EL (cell line): ENCODE results near the gene TGFA.
"Not testable (repeated sequence)": the region's sequence is repeated elsewhere in the genome, so short reads cannot be mapped to it uniquely, and the experiment has no call there.

Source experiments
- DNase-seq: peaks from one replicate; pipeline ENCODE4 v3.0.0-alpha.2; 2016

Gene TGFA

DNA sequence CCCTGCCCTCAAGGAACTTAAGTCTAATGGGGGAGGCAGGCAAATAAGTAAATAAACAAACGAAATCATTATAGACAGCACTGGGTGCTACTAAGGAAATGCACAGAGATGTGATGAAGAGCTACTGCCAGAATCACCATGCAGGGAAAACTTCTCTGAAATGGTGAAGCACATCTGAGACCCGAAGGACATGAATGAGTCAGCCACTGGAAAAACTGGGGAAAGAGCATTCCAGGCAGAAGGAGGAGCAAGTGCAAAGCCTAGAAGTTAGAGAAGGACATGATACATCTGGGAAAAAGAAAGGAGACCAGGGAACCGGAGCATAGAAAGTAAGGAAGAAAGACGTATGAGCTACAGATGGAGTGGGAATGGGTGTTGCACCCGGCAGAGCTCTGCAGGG is 56.8 kb downstream of the TGFA start:
- DNase-seq, result peak; percentile 31

DNA sequence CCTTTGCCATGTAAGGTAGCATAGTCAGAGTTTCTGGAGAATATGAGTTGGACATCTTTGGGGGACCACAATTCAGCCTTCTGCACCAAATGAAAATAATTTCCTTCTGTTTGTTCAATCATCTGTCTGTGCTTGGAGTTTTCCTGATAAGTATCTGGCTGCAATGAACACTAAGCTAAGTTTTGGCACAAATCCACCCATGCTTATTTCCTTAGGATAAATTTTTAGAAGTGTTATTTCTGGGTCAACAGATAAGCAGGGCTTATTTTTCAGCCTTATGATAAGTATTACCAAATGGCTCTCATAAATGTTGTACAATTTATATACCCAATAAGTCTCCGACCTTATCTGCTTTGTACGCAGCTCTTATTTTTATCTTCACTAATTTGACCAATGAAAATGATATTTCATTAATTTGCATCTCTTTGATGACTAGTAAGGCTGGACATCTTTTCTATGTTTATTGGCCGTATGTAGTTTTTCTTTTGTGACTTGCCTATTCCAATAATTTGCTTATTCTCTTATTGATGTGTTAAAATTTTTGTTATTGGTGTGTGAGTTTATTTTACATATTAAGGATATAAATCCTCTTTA is 59.2 kb downstream of the TGFA start:
- DNase-seq, result no peak

DNA sequence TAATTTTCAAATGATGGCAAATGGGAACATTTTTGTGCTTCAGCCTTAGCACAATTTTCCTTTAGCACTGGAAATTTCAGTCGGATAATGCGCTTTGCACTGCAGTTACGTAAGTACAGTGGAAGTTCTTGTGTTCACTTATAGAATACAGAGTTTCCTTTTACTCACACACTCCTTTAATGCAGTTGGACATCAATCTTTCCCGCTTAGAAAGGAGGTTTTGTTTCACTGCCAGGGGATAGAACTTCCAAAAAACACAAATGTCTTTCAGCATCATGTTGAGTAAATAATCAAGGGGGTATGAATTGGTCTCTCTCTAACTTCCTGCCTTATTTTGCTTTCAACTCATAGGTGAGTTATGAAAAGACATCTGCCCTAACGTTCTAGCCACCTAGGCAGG is 63.2 kb downstream of the TGFA start:
- no peak for DNase-seq

DNA sequence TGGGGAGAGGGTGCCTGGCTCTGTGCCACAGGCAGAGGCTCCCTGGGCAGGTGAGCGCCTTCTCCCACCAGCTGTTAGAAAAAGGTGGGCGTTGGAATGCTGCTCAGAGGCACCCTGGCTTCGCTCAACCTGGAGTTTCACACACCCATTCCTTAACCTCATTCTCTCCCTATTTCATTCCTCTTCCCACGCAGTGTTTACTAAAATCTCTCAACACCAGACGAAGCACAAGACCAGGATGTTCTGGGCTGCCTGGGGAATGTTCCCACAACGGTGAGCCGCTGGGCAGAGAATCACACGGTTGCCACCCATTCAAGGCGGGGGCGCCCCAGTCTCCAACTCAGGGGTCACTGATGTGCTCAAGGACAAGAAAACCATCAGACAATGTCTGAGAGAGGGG is 64.5 kb downstream of the TGFA start:
- DNase-seq, result no peak

DNA sequence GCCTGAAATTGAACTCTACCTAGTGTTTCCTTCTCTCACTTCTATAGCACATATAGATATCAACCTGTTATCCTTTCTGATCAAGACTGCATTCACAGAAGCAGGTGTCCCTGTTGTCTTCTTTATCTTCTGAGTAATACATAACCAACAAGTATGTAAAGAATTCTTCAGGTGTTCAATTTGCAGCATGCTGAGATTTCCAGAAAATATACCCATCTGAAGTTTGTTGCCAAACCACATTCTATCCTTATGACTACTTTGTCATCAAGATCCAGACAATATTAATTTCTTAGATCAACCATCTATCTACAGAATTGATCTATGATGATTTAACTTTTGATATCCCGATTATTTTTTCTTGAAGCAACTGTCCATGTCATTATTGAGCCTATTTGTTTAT is 69.5 kb downstream of the TGFA start:
- no peak for DNase-seq

DNA sequence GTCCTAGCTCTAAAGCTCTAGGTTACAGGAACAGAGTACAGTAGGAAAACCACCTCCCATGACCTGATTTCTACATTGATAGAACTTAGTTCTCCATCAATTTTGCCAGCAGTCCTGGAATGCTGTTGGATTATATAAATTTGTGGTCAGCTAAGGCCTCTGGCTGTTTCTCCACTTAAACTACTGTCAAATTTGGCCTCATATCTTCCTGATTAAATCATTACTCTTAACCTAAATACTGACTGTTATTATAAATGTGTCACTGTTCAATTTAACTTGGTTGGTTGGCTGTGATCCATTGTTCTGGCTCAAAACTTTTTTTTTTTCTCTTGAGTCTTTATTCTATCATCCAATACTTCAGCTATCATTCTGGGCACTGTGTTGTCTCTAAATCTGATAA is 71.2 kb downstream of the TGFA start:
- peak; percentile 4 for DNase-seq

DNA sequence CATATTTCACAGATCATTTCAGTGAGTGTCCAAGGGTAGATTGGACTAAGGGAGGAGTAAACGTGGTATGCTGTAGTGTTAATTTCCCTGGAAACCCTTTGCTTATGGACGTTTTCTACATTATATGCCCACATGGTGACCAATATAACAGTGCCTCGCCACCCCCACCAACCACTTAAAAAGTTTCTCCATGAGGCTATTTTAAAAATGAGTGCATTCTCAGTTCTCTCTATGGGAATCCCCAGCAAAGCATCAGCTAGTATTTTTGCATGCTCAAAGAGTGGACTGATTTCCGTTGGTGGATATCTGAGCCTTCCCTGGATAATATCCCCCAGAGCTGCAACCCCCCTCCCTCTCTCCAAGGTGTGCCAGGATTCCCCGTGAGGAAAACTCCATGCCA is 73.2 kb downstream of the TGFA start:
- no peak for DNase-seq

DNA sequence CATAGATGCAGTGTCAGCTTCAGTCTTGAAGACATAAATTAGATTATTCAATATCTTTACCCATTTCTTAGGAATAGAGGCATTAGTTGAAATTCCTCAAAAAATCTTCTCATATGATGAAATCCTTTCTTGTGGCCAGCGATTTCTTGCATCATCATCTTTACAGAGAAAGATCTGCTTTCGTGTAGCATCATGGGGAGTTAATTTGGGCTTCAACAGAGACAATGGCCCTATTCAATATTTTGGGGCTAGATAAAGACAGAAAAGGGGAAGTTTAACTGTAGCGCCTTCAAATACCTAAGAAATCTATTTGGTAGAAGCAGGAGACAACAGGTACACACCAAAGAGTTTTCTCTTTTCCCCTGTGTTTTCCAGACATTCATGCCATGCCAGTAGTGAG is 73.8 kb downstream of the TGFA start:
- no peak for DNase-seq

DNA sequence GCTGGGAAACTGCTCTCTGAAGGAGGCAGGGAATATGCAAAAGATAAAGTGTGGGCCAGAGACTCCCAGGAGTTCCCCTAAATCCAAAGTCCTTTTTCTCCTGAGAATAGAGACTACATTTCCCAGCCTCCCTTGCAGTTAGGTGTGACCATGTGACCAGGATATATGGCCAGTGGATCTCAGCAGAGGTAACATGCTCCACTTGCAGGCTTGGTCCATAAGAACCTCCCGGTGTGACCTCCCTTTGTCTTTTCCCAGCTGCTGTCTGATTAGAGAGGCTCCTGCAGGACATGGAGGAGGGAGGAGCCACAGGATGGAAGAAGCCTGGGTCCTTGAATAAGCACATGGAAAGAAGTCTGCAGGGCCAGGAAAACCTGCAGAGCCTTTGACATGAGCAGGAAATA is 76.2 kb downstream of the TGFA start:
- DNase-seq, result no peak

DNA sequence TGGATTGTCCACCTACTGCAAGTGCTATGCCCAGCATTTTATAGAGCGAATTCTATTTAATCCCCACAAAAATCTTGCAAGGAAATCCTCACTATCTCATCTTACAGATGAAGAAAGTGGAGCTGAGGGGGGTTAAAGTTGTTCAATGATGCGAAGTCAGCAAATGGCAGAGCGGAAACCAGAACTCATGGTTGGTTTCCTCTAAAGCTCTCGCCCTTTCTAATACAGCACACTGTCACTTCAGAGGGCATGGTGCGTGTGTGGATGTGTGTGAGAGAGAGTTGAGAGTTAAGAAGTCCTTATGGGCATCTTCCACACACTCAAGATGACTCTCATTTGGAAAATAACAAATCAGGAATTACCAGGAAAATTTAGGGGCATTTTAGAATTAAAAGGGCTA is 78.4 kb downstream of the TGFA start:
- no peak for DNase-seq

DNA sequence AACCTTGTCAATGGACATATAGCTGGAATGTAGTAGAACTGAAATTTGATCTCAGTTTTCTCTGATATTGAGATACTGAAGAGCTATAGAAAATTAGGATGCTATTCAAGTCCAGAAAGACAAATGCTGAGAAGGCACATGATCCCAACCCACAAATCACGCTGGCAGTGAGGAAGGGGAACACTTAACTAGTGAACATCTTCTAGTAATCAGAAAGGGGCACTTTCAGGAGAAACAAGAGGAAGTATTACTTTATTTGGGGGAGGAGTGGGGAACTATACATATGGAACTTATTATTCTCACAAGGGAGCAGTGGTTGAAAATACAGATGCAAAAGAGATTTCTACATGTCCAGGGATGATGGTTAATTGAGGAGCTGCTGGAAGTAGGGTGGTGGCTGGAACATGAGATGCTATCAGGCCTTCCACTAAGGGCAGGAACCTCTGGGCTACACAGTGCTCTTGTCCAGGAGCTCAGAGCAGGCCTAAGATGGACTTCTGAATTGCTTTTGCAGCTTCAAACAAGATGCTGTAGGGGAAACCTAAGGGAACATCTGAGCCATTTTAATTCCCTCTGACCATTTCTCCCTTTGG is 79.3 kb downstream of the TGFA start:
- no peak for DNase-seq

DNA sequence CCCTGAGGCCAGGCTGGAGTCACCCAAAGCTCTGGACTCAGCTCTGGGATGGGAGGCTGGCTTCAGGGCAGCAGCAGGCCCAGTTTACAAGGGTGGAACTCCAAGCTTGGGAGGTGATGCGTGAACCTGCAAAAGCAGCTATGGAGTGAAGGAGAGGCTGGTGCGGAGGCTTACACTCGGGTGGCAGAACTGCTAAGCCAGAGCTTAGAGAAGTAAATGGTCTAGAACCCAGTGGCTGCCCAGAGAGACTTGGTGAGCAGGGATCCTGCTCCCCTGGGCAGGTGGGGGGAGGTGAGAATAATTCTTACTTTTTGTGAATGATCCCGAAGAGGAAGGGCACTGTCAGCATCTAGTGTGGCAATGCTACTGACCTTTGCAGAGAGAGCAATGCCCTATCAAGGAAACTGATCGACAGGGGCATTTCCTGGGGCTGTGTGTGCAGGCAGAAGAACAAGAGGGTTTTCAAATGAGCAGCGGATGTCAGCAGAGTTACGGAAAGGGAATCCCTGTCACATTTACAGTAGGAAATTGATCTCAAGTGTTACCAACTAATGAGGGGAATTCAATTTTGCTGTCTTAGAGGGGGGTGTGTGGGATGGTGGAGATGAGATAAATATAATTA is 80.4 kb downstream of the TGFA start:
- no peak for DNase-seq

DNA sequence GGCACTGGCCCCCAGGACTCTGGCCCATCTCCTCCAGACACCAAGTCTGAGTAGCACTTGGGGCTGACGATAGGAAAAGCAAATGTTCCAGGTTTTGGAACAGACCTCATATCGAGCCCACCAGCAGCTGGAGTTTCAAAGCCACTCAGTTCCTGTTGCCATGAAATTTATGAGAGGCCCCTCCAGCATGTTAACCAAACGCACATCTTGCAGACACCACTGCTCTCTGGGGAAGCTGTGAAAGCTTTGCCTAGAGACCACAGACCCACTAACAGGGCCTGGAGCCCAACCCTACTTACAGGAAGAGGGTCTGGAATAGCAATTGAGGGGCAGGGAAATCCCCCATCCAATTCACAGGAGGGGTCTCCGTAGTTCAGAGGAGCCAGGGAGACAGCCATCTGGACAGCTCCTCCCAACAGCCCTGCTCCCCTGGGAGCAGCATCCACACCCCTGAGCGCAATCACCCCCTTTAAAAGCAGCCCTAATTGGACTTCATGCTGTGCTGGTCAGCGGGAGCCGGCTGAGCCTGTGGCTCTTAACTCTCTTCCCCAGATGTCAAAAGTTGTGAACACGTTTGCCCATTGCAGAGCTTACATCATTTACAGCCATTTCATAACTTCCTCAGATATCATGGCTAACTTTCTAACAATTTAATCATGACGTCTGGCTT is 81.3 kb downstream of the TGFA start:
- DNase-seq, result no peak

DNA sequence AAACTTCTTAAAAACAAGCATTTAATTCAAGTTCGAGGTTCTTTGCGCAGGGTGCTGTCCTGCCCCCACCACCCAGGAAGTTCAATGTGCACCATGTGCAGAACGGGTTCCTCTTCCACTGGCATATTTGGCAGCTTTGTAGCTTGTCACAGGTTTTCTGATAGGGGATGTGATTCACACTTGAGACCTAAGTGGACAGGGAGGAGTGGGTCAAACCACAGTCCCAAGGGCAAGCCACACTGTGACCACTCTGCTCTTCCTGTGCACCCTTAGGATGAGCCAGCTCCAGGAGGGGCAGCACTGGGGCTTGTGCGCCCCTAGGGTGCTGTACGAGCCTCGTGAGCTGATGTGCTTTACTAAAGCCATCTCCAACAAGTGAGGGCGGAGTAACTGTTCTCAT is 82.5 kb downstream of the TGFA start:
- no peak for DNase-seq

DNA sequence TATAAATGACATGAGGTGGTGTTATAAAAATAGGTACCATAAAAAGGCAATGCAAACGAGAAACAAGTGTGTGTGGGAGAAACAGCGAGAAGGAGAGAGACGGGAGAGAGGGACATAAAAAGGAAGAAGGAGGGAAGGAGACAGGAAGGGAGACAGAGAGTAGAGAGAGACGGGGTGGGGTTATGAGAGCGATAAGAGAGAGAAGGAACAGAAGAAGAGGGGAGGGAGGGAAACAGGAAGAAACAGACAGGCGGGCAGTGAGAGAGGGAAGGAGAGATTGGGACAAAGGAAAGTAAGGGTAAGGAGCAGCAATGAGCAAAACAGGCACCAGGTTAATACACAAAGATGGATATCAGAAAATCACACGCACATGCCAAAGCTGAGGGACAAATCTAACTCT is 83.7 kb downstream of the TGFA start:
- DNase-seq, result no peak

DNA sequence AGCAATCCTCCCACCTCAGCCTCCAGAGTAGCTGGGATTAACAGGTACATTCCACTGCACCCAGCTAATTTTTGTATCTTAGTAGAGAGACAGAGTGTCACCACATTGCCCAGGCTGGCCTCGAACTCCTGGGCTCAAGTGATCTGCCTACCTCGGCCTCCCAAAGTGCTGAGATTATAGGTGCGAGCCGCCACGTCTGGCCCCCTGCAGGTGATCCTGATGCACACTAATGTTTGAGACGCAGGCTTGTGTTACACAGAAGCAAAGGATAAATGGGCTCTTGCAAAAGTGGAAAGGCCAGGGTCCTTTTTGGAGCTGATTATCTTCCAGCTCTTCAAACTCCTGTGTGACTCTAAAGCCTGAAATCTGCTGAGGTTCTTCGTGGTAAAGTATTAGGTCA is 84.2 kb downstream of the TGFA start:
- no peak for DNase-seq

DNA sequence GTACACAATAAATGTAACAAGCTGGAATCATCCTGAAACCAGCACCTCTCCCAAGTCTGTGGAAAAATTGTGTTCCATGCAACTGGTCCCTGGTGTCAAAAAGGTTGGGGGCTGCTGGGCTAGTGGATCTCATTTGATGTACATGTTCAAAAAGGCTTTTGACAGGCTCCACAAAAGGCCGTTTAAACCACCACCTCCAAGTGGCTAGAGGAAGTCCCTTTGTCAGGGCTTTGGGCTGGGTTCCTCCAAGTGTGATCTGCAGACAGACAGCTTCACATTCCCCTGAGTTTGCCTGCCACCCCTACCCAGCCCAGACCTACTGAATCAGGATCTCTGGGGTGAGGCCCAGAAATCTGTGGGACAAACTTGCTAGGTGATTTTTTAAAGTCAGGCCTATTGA is 84.7 kb downstream of the TGFA start:
- no peak for DNase-seq

DNA sequence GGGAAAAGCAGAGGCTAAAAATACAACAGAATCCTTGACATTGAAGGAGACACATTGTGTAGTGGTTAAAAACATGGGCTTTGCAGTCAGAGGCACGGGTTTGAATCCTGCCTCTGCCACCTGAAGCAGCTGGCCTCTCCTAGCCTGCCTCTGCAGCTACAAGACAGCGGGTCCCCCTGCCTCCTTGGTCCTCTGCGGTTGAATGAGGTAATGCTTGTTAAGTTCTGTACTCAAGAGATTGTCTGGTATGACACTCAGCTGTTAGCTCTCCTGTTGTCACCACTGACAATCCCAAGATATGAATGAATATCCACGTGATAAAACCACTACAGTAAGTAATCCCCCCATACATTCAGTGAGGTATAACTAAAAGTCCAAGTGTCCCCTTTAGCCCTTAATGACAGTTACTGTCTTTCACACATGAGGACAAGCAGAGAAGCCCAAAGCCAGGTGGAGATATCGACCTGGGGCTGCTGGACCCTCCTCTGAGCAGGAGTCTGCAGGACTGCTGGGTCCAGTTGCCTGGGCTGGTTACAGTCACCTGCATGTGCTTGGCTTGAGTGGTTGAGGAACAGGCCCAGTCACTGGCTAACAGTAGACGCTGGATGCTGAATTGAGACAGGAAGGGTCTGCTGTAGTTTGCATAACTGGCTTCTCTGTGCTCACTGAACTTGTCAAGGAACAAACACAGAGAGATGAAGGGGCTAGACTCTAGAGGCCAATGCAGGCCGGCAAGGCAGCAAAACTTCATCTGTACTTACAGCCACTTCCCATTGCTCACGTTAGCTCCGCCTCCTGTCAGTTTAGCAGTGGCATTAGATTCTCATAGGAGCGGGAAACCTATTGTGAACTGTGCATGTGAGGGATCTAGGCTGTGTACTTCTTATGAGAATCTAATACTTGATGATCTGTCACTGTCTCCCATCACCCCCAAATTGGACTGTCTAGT is 85.5 kb downstream of the TGFA start:
- DNase-seq, result no peak

DNA sequence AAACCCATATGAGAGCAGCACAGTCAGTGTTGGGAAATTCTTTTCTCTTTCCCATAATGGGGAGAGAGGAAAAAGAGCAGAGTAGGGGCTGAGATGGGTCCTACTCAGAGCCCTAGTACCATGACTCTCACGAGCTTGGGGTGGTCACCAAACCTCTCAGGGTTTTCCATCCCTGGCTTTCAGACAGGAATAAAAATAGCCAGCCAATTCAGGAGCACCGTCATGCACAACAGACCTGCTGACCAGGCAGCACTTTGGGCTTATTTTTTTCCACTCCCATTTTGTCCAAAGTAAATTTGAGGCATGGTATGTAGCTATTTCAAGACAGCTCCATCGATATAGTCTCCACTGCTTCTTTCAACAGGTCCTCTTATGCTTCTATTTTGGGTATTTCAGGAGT is 86.4 kb downstream of the TGFA start:
- DNase-seq, result no peak

DNA sequence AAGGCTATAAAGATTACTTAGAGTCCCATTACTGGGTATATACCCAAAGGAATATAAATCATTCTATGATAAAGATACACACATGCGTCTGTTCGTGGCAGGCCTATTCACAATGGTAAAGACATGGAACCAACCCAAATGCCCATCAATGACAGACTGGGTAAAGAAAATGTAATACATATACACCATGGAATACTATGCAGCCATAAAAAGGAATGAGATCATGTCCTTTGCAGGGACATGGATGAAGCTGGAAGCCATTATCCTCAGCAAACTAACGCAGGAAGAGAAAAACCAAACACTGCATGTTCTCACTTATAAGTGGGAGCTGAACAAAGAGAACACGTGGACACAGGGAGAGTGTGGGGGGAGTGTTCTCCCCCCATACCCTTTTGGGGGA is 87.0 kb downstream of the TGFA start:
- DNase-seq, result not testable (repeated sequence)

DNA sequence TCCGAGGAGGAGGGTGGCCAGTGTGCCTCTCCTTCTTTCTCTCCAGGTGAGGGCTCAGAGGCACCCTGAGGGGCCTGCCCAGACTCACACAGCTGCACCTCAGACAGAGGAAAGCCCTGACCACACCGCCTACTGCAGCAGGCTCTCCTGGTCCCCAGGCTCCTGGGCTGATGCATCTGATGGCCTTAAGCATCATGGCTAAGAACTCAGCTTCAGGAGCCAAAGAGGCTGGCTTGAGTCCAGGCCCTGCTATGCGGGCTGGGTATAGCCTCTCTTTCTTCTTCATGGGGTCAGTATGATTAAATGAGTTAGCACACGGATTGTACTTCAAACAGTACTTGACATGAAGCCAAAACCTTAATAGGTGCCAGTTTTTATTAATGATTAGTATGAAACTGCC is 89.6 kb downstream of the TGFA start:
- DNase-seq, result no peak

DNA sequence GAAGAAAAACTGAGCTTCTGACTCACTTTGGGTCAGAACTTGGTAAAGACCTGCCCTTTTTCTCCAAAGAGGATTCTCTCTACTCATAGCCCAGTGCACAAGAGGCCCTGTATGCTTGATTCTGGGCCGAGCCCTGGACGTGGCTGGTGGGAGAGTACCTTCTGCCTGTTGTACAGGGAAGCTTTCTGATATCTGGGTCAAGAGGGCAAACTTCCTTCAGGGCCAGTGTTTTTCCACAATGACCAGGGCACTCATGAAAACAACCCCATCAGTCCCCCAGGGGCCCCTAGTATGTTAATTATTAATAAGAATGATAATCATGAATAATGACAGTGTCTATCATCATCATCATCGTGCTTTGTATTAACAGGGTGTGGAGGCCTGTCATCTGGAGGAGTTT is 90.0 kb downstream of the TGFA start:
- no peak for DNase-seq
